K562 (cell line): ENCODE measurements around the gene ACADL.

Experiments used
- HLTF ChIP-seq: fragments of 450-650 bp; IDR thresholded peaks from 2 replicates; pipeline ENCODE4 v1.6.1; 2016
- MYC ChIP-seq, 2 experiments: fragments of 250-450 bp in 1 of 2; sonication (Bioruptor Pico) in 1 of 2; IDR thresholded peaks; 2 replicates each; pipeline versions ENCODE4 v1.5.1 to v1.6.1; 2012 to 2021; ENCODE audit warnings: low read depth in 2 of 2, borderline replicate concordance in 1 of 2, improper control_type of control experiment in 1 of 2, low read length in 1 of 2, mild to moderate bottlenecking in 1 of 2, moderate library complexity in 1 of 2
- NR3C1 ChIP-seq: sonication (generic); formaldehyde crosslinking; IDR thresholded peaks from 2 replicates; pipeline ENCODE4 v1.8.1; 2022; ENCODE audit warnings: missing genetic modification reagents
- NRF1 ChIP-seq, 2 experiments: fragments of 450-650 bp; IDR thresholded peaks in 1 of 2; conservative IDR thresholded peaks in 1 of 2; 2 replicates each; pipeline ENCODE4 v1.6.1; 2014; ENCODE audit warnings: mild to moderate bottlenecking in 2 of 2
- PHTF2 ChIP-seq: fragments of 250-450 bp; sonication (Bioruptor Pico); IDR thresholded peaks from 2 replicates; pipeline ENCODE4 v1.5.0; 2021; ENCODE audit warnings: mild to moderate bottlenecking
- POLR2A ChIP-seq: fragments of 450-650 bp; conservative IDR thresholded peaks from 2 replicates; pipeline ENCODE4 v1.6.1; 2016
- ZNF311 ChIP-seq: fragments of 250-450 bp; sonication (Bioruptor Pico); IDR thresholded peaks from 2 replicates; pipeline ENCODE4 v1.4.0; 2020; ENCODE audit warnings: mild to moderate bottlenecking, moderate library complexity
- TF ChIP-seq, protein P1 (sequence below), 3 experiments: IDR thresholded peaks in 2 of 3; conservative IDR thresholded peaks in 1 of 3; 2 replicates each; pipeline ENCODE4 v1.5.1; 2011 to 2012; ENCODE audit warnings: low read length in 3 of 3, mild to moderate bottlenecking in 3 of 3, control low read depth in 2 of 3, improper control_type of control experiment in 1 of 3, inconsistent platforms in 1 of 3, low read depth in 1 of 3, mixed read lengths in 1 of 3, moderate library complexity in 1 of 3; ENCODE audit not compliant: insufficient read depth in 2 of 3
- TF ChIP-seq, protein P2 (sequence below): fragments of 450-650 bp; IDR thresholded peaks from 2 replicates; pipeline ENCODE4 v1.6.1; 2016; ENCODE audit warnings: borderline replicate concordance
- TF ChIP-seq, protein P3 (sequence below): sonication (generic); formaldehyde crosslinking; IDR thresholded peaks from 2 replicates; pipeline ENCODE4 v1.8.1; 2023; ENCODE audit warnings: mild to moderate bottlenecking, missing genetic modification reagents, moderate library complexity

DNA sequence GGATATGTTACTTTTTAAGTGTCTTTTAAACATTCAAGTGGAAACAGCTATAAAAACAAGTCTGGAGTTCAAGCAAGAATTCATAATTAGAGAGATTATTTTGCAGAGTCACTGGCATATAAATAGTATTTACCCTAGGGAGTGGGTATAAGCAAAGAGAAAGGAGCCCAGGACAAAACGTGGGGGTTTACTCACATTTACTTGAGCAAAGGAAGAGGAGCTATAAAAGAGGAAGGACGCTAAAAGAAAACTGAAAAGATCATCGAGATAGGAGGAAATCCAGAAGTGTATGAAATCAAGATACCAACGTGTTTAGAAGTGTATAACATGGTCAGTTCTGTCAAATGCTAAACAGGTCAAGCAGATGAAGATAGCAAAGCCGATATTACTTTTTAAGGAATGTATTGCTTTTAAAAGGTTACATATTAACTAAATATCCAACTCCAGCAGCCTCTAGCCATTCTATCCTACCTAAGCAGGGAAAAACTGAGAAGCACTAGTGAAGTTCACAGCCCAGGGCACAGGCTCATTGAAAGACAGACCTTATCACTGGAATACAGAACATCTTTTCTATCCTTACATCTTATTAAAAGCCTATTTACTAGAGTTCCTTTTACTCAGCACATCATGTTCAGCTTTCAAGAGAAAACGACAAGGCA lies 62.7 kb downstream of the ACADL start:
- TF ChIP-seq PHTF2 (CRISPR knock-in tag) (no peak), MYC (IDR thresholded peaks at IDR 0.05; ENCODE audit: low read depth, low read length) (no peak), MYC (CRISPR knock-in tag; IDR thresholded peaks at IDR 0.05; ENCODE audit: borderline replicate concordance, low read depth) (no peak), ZNF311 (no peak), HLTF (no peak), NRF1 (conservative IDR thresholded peaks at IDR 0.05 in 1 of 2, IDR thresholded peaks at IDR 0.05 in 1 of 2) (no peak), POLR2A (no peak), NR3C1 (CRISPR knock-in tag) (no peak)
- TF ChIP-seq, protein P1, sequence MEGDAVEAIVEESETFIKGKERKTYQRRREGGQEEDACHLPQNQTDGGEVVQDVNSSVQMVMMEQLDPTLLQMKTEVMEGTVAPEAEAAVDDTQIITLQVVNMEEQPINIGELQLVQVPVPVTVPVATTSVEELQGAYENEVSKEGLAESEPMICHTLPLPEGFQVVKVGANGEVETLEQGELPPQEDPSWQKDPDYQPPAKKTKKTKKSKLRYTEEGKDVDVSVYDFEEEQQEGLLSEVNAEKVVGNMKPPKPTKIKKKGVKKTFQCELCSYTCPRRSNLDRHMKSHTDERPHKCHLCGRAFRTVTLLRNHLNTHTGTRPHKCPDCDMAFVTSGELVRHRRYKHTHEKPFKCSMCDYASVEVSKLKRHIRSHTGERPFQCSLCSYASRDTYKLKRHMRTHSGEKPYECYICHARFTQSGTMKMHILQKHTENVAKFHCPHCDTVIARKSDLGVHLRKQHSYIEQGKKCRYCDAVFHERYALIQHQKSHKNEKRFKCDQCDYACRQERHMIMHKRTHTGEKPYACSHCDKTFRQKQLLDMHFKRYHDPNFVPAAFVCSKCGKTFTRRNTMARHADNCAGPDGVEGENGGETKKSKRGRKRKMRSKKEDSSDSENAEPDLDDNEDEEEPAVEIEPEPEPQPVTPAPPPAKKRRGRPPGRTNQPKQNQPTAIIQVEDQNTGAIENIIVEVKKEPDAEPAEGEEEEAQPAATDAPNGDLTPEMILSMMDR (IDR thresholded peaks at IDR 0.05 in 2 of 3, conservative IDR thresholded peaks at IDR 0.05 in 1 of 3; ENCODE audit: insufficient read depth in 2 of 3, low read depth in 1 of 3, low read length in 3 of 3): no peak
- TF ChIP-seq, protein P2, sequence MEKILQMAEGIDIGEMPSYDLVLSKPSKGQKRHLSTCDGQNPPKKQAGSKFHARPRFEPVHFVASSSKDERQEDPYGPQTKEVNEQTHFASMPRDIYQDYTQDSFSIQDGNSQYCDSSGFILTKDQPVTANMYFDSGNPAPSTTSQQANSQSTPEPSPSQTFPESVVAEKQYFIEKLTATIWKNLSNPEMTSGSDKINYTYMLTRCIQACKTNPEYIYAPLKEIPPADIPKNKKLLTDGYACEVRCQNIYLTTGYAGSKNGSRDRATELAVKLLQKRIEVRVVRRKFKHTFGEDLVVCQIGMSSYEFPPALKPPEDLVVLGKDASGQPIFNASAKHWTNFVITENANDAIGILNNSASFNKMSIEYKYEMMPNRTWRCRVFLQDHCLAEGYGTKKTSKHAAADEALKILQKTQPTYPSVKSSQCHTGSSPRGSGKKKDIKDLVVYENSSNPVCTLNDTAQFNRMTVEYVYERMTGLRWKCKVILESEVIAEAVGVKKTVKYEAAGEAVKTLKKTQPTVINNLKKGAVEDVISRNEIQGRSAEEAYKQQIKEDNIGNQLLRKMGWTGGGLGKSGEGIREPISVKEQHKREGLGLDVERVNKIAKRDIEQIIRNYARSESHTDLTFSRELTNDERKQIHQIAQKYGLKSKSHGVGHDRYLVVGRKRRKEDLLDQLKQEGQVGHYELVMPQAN: no peak
- TF ChIP-seq, protein P3, sequence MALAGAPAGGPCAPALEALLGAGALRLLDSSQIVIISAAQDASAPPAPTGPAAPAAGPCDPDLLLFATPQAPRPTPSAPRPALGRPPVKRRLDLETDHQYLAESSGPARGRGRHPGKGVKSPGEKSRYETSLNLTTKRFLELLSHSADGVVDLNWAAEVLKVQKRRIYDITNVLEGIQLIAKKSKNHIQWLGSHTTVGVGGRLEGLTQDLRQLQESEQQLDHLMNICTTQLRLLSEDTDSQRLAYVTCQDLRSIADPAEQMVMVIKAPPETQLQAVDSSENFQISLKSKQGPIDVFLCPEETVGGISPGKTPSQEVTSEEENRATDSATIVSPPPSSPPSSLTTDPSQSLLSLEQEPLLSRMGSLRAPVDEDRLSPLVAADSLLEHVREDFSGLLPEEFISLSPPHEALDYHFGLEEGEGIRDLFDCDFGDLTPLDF: no peak
